Lower lobe of right lung (tissue), 2 donors: ENCODE results near the gene SCYGR1. TPM values are rescaled to one million over a fixed set of nuclear protein-coding genes. Genes with fewer than 3 reads are reported as not detected.

ENCODE experiments used
- ATAC-seq, 2 donors: fragments of 200-7000 bp; cut with Tn5 transposase; one replicate each; pipeline ENCODE4 v1.9.1; 2020 to 2022; ENCODE audit warnings: mild to moderate bottlenecking in 2 of 2, moderate library complexity in 2 of 2
- DNase-seq: peaks from one replicate; pipeline ENCODE4 v3.0.0-alpha.2; 2020
- H3K27ac ChIP-seq: fragments of 200-600 bp; one replicate; pipeline ENCODE4 v1.8.0; 2022
- H3K27me3 ChIP-seq: fragments of 200-600 bp; one replicate; pipeline ENCODE4 v1.8.0; 2022; ENCODE audit warnings: low read depth
- H3K36me3 ChIP-seq: fragments of 200-600 bp; one replicate; pipeline ENCODE4 v1.8.0; 2022; ENCODE audit warnings: mild to moderate bottlenecking
- H3K4me1 ChIP-seq: fragments of 200-600 bp; one replicate; pipeline ENCODE4 v1.8.0; 2022
- H3K4me3 ChIP-seq: fragments of 200-600 bp; one replicate; pipeline ENCODE4 v1.8.0; 2022; ENCODE audit warnings: mild to moderate bottlenecking
- H3K9me3 ChIP-seq: fragments of 200-600 bp; one replicate; pipeline ENCODE4 v1.8.0; 2022
- CTCF ChIP-seq: fragments of 200-600 bp; IDR thresholded peaks from one replicate; pipeline ENCODE4 v1.8.0; 2022; ENCODE audit warnings: antibody characterized with exemption, mild to moderate bottlenecking
- intact Hi-C: fragments of 100-400 bp; cut with DNase I; formaldehyde crosslinking; loops from one replicate; pipeline ENCODE4 v1.11.0; 2022
- total RNA-seq: library from RNA; stranded (reverse); fragmentation: NEBNext Ultra II Directional; extraction: Animal tissue kit (Norgen Biotek cat#: 25700); gene quantifications from one replicate; pipeline ENCODE4 v1.2.1, GENCODE V29; 2021
- donor health status: DM: no; HTN: yes; CAD: no; lungs with severe emphysema.

The SCYGR1 gene
- total RNA-seq, 1 donor from 2014 or later, result not detected

GRCh38 chr2:227344231-227344630 lies 43.5 kb downstream of the SCYGR1 start:
- no peak for ATAC-seq
- intact Hi-C loops, result no loop called here
- H3K4me1 ChIP-seq, result no peaks in the 10 kb centered on the region
- no peaks in the 10 kb centered on the region for H3K9me3 ChIP-seq
- no peaks in the 10 kb centered on the region for H3K27me3 ChIP-seq
- no peak overlapping the region for H3K4me3 ChIP-seq
- H3K36me3 ChIP-seq, result peaks cover 50% of the 10 kb centered on the region
- H3K27ac ChIP-seq, result no peak overlapping the region
- no peak for TF ChIP-seq CTCF
- DNase-seq, result no peak

- Histone ChIP-seq H3K4me3 (no peak overlapping the region), H3K27ac (no peak overlapping the region), H3K9me3 (no peaks in the 10 kb centered on the region), H3K36me3 (peaks cover 35% of the 10 kb centered on the region), H3K4me1 (no peaks in the 10 kb centered on the region), H3K27me3 (no peaks in the 10 kb centered on the region)
- ATAC-seq (no peak), DNase-seq (no peak)
- intact Hi-C loops, result no loop called here
- no peak for TF ChIP-seq CTCF
These were observed 46.2 kb downstream of the SCYGR1 start for GRCh38 chr2:227341553-227341952.

GRCh38 chr2:227340106-227340505 lies 47.6 kb downstream of the SCYGR1 start:
- Histone ChIP-seq H3K9me3 (no peaks in the 10 kb centered on the region), H3K27ac (no peak overlapping the region), H3K4me1 (no peaks in the 10 kb centered on the region), H3K36me3 (peaks cover 45% of the 10 kb centered on the region), H3K4me3 (no peak overlapping the region), H3K27me3 (no peaks in the 10 kb centered on the region)
- no peak for TF ChIP-seq CTCF
- intact Hi-C loops, result no loop called here
- no peak for DNase-seq
- ATAC-seq, result no peak

GRCh38 chr2:227339098-227339599 lies 48.6 kb downstream of the SCYGR1 start:
- no peak for TF ChIP-seq CTCF
- ATAC-seq, result no peak
- Histone ChIP-seq H3K9me3 (no peaks in the 10 kb centered on the region), H3K36me3 (peaks cover 55% of the 10 kb centered on the region), H3K4me3 (no peak overlapping the region), H3K27ac (no peak overlapping the region), H3K4me1 (no peaks in the 10 kb centered on the region), H3K27me3 (no peaks in the 10 kb centered on the region)
- intact Hi-C loops, result no loop called here
- no peak for DNase-seq

Other genes with a start within 250 kb of the SCYGR1 start
- 24.3 TPM for gene COL4A4, start 223.7 kb downstream of the SCYGR1 start, total RNA-seq
- gene COL4A3, start 223.3 kb downstream of the SCYGR1 start, total RNA-seq, result 33.6 TPM
- 53.0 TPM for gene MFF, start 62.7 kb downstream of the SCYGR1 start, total RNA-seq
- gene TM4SF20, start 8.6 kb downstream of the SCYGR1 start, total RNA-seq, result not detected
- 100 TPM for gene AGFG1, start 84.2 kb upstream of the SCYGR1 start, total RNA-seq
- not detected for gene SCYGR2, start 210.9 kb upstream of the SCYGR1 start, total RNA-seq
- not detected for gene SCYGR3, start 226.9 kb upstream of the SCYGR1 start, total RNA-seq
- not detected for gene SCYGR4, start 229.5 kb upstream of the SCYGR1 start, total RNA-seq